H9 (cell line): Measurements from ENCODE around the gene STAMBPL1. TPM values are rescaled to one million over a fixed set of nuclear protein-coding genes. Genes with fewer than 3 reads are reported as not detected.

Experiments
- DNase-seq: peaks from one replicate; pipeline ENCODE4 v3.0.0-alpha.2; 2017
- H2AFZ ChIP-seq: one replicate; pipeline ENCODE4 v1.6.1; 2013; ENCODE audit warnings: mild to moderate bottlenecking, low read length, control low read depth, moderate library complexity
- H2AK5ac ChIP-seq: 2 replicates; pipeline ENCODE4 v1.6.1; 2013; ENCODE audit warnings: low read length, control low read depth, mixed read lengths; ENCODE audit not compliant: insufficient read length
- H2BK120ac ChIP-seq: one replicate; pipeline ENCODE4 v1.6.1; 2013; ENCODE audit warnings: low read depth, mild to moderate bottlenecking, low read length, control low read depth, inconsistent platforms; ENCODE audit not compliant: poor library complexity, severe bottlenecking
- H2BK12ac ChIP-seq: 2 replicates; pipeline ENCODE4 v1.6.1; 2013; ENCODE audit warnings: low read length, control low read depth, mixed read lengths, low read depth; ENCODE audit not compliant: insufficient read length
- H2BK15ac ChIP-seq: 2 replicates; pipeline ENCODE4 v1.6.1; 2013; ENCODE audit warnings: low read depth, low read length, control low read depth
- H2BK20ac ChIP-seq: one replicate; pipeline ENCODE4 v1.6.1; 2013; ENCODE audit warnings: low read depth, mild to moderate bottlenecking, low read length, control low read depth, inconsistent platforms; ENCODE audit not compliant: poor library complexity, severe bottlenecking
- H2BK5ac ChIP-seq: 2 replicates; pipeline ENCODE4 v1.6.1; 2013; ENCODE audit warnings: low read length, control low read depth, mixed read lengths; ENCODE audit not compliant: insufficient read length
- H3K14ac ChIP-seq: 2 replicates; pipeline ENCODE4 v1.6.1; 2013; ENCODE audit warnings: low read length, control low read depth; ENCODE audit not compliant: insufficient read depth
- H3K18ac ChIP-seq: 2 replicates; pipeline ENCODE4 v1.6.1; 2013; ENCODE audit warnings: low read depth, mild to moderate bottlenecking, mixed read lengths, low read length, control low read depth; ENCODE audit not compliant: insufficient read length
- H3K23ac ChIP-seq: 2 replicates; pipeline ENCODE4 v1.6.1; 2013; ENCODE audit warnings: low read length, control low read depth, mixed read lengths, low read depth; ENCODE audit not compliant: insufficient read length
- H3K23me2 ChIP-seq: 2 replicates; pipeline ENCODE4 v1.6.1; 2013; ENCODE audit warnings: low read depth, mild to moderate bottlenecking, mixed read lengths, low read length, control low read depth; ENCODE audit not compliant: insufficient read length, poor library complexity, severe bottlenecking
- H3K27ac ChIP-seq: 2 replicates; pipeline ENCODE4 v1.5.1; 2013; ENCODE audit warnings: low read length, control low read depth, mixed read lengths, low read depth; ENCODE audit not compliant: insufficient read length
- H3K27me3 ChIP-seq: 2 replicates; pipeline ENCODE4 v1.6.1; 2013; ENCODE audit warnings: low read length, control low read depth, inconsistent platforms; ENCODE audit not compliant: insufficient read depth
- H3K4ac ChIP-seq: 2 replicates; pipeline ENCODE4 v1.6.1; 2013; ENCODE audit warnings: low read depth, mild to moderate bottlenecking, control low read depth, inconsistent platforms, low read length, moderate library complexity
- H3K4me1 ChIP-seq: 2 replicates; pipeline ENCODE4 v1.6.1; 2013; ENCODE audit warnings: low read length, control low read depth, inconsistent platforms; ENCODE audit not compliant: insufficient read depth
- H3K4me2 ChIP-seq: 2 replicates; pipeline ENCODE4 v1.6.1; 2013; ENCODE audit warnings: low read length, control low read depth, mixed read lengths; ENCODE audit not compliant: insufficient read length, insufficient read depth
- H3K56ac ChIP-seq: 2 replicates; pipeline ENCODE4 v1.6.1; 2013; ENCODE audit warnings: low read depth, mild to moderate bottlenecking, mixed read lengths, low read length, control low read depth; ENCODE audit not compliant: insufficient read length
- H3K79me1 ChIP-seq: 2 replicates; pipeline ENCODE4 v1.6.1; 2013; ENCODE audit warnings: low read depth, mild to moderate bottlenecking, moderate library complexity, low read length, control low read depth, inconsistent platforms; ENCODE audit not compliant: insufficient read depth, poor library complexity, severe bottlenecking
- H3K79me2 ChIP-seq: 2 replicates; pipeline ENCODE4 v1.6.1; 2013; ENCODE audit warnings: low read length, control low read depth, inconsistent platforms; ENCODE audit not compliant: insufficient read depth
- H3K9ac ChIP-seq: 2 replicates; pipeline ENCODE4 v1.6.1; 2013; ENCODE audit warnings: low read length, control low read depth, mixed read lengths; ENCODE audit not compliant: insufficient read length; ENCODE audit errors: extremely low read depth
- H3K9me3 ChIP-seq: one replicate; pipeline ENCODE4 v1.6.1; 2013; ENCODE audit warnings: low read depth, low read length, inconsistent platforms; ENCODE audit not compliant: control insufficient read depth
- H3T11ph ChIP-seq: one replicate; pipeline ENCODE4 v1.6.1; 2013; ENCODE audit warnings: mild to moderate bottlenecking, low read length, control low read depth, inconsistent platforms
- H4K20me1 ChIP-seq: one replicate; pipeline ENCODE4 v1.6.1; 2013; ENCODE audit not compliant: control insufficient read depth, insufficient read length, insufficient read depth
- H4K5ac ChIP-seq: 2 replicates; pipeline ENCODE4 v1.6.1; 2013; ENCODE audit warnings: low read depth, mild to moderate bottlenecking, mixed read lengths, low read length, control low read depth; ENCODE audit not compliant: insufficient read length
- H4K8ac ChIP-seq: replicated peaks from 2 replicates; pipeline ENCODE4 v1.6.1; 2013; ENCODE audit warnings: low read length, control low read depth, mixed read lengths, low read depth; ENCODE audit not compliant: insufficient read length
- H4K91ac ChIP-seq: 2 replicates; pipeline ENCODE4 v1.6.1; 2013; ENCODE audit warnings: low read depth, mild to moderate bottlenecking, moderate library complexity, mixed read lengths, low read length, control low read depth; ENCODE audit not compliant: insufficient read length
- H3K27ac Mint-ChIP-seq, 3 experiments: 2 replicates in 2 of 3; 3 replicates in 1 of 3; pipeline ENCODE4 v1.8.0; 2020 to 2021; ENCODE audit warnings: mixed read lengths in 3 of 3, mild to moderate bottlenecking in 1 of 3, moderate library complexity in 1 of 3
- H3K27me3 Mint-ChIP-seq: 2 replicates; pipeline ENCODE4 v1.8.0; 2021; ENCODE audit warnings: low read depth, mild to moderate bottlenecking, moderate library complexity, mixed read lengths
- H3K36me3 Mint-ChIP-seq, 3 experiments: 2 replicates in 2 of 3; 3 replicates in 1 of 3; pipeline ENCODE4 v1.8.0; 2020 to 2021; ENCODE audit warnings: low read depth in 3 of 3, mixed read lengths in 3 of 3; ENCODE audit not compliant: insufficient read depth in 1 of 3
- H3K4me1 Mint-ChIP-seq, 2 experiments: 2 replicates each; pipeline ENCODE4 v1.8.0; 2020; ENCODE audit warnings: mixed read lengths in 2 of 2
- H3K4me3 Mint-ChIP-seq, 2 experiments: 2 replicates in 1 of 2; 3 replicates in 1 of 2; pipeline ENCODE4 v1.8.0; 2020 to 2021; ENCODE audit warnings: mild to moderate bottlenecking in 2 of 2, mixed read lengths in 2 of 2, moderate library complexity in 1 of 2
- H3K9me3 Mint-ChIP-seq, 2 experiments: 2 replicates in 1 of 2; 3 replicates in 1 of 2; pipeline ENCODE4 v1.8.0; 2020; ENCODE audit warnings: mild to moderate bottlenecking in 2 of 2, mixed read lengths in 2 of 2, moderate library complexity in 1 of 2
- WGBS: extraction: QIAGEN DNeasy Blood & Tissue Kit; methylation state at CpG from one replicate; pipeline ENCODE4 v1.1.7; 2013; ENCODE audit warnings: missing lambda C conversion rate, low lambda C conversion rate, mixed read lengths; ENCODE audit not compliant: insufficient read length; ENCODE audit errors: extremely low coverage; 5-methylcytosine and 5-hydroxymethylcytosine counted together
- total RNA-seq: library from RNA; stranded (reverse); gene quantifications from 2 replicates; pipeline ENCODE4 v1.2.1, GENCODE V29; 2021
- TF ChIP-seq, protein P1 (sequence below): fragments of 200-600 bp; sonication (generic); conservative IDR thresholded peaks from 3 replicates; pipeline ENCODE4 v1.8.0; 2021; ENCODE audit warnings: antibody characterized with exemption, mild to moderate bottlenecking

STAMBPL1 gene
- total RNA-seq, 1 experiment from 2014 or later, result 3.2 TPM

DNA sequence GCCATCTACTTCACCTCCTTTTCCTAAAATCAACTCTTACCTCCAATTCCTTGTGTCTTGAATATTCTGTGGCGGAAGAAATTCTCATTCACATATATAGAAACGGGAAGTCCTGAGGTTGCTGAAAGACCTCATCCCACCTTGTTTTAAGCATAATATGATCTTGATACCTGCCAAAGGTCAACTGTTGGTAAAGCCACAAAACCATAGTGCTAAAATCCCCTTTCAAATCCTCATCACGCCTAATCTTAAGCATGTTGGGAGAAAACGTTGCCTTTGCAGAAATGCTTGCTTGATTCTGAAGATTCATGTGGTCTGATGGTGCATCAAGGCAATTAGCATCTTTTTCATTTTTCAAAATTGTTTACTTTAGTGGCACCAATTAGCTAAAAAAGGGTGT, 36.9 kb upstream of the STAMBPL1 start:
- H3K4ac ChIP-seq, result no peak overlapping the region
- H3K14ac ChIP-seq, result no peak overlapping the region
- TF ChIP-seq, protein P1, sequence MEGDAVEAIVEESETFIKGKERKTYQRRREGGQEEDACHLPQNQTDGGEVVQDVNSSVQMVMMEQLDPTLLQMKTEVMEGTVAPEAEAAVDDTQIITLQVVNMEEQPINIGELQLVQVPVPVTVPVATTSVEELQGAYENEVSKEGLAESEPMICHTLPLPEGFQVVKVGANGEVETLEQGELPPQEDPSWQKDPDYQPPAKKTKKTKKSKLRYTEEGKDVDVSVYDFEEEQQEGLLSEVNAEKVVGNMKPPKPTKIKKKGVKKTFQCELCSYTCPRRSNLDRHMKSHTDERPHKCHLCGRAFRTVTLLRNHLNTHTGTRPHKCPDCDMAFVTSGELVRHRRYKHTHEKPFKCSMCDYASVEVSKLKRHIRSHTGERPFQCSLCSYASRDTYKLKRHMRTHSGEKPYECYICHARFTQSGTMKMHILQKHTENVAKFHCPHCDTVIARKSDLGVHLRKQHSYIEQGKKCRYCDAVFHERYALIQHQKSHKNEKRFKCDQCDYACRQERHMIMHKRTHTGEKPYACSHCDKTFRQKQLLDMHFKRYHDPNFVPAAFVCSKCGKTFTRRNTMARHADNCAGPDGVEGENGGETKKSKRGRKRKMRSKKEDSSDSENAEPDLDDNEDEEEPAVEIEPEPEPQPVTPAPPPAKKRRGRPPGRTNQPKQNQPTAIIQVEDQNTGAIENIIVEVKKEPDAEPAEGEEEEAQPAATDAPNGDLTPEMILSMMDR, result no peak
- Mint-ChIP-seq H3K27me3 (no peaks in the 10 kb centered on the region; the same call in 1 of the 2 replicates), H3K36me3 (no peaks in the 10 kb centered on the region), H3K4me1 (peaks cover 5 to 8% of the 10 kb centered on the region in 2 experiments), H3K9me3 (no peaks in the 10 kb centered on the region), H3K4me3 (no peak overlapping the region), H3K27ac (no peak overlapping the region)
- no peaks in the 10 kb centered on the region for H3K79me2 ChIP-seq
- no peak overlapping the region for H3T11ph ChIP-seq
- no peak overlapping the region for H3K23ac ChIP-seq
- H3K18ac ChIP-seq, result no peak overlapping the region
- no peak overlapping the region for H4K91ac ChIP-seq
- no peak overlapping the region for H4K5ac ChIP-seq
- WGBS, result no CpG with 5 or more reads among the region's 4 CpGs
- H2AFZ ChIP-seq, result no peak overlapping the region
- H2BK20ac ChIP-seq, result no peak overlapping the region
- no peaks in the 10 kb centered on the region for H3K9me3 ChIP-seq
- H3K27me3 ChIP-seq, result no peaks in the 10 kb centered on the region
- H3K9ac ChIP-seq, result no peak overlapping the region
- H3K56ac ChIP-seq, result no peak overlapping the region
- H3K4me2 ChIP-seq, result no peak overlapping the region
- H3K79me1 ChIP-seq, result no peaks in the 10 kb centered on the region
- no peak overlapping the region for H4K8ac ChIP-seq
- H2BK12ac ChIP-seq, result no peak overlapping the region
- H2BK120ac ChIP-seq, result no peak overlapping the region
- no peaks in the 10 kb centered on the region for H4K20me1 ChIP-seq
- no peak overlapping the region for H2BK15ac ChIP-seq
- no peaks in the 10 kb centered on the region for H3K4me1 ChIP-seq
- H3K27ac ChIP-seq, result no peak overlapping the region
- no peak for DNase-seq
- no peaks in the 10 kb centered on the region for H3K23me2 ChIP-seq
- no peak overlapping the region for H2BK5ac ChIP-seq
- no peak overlapping the region for H2AK5ac ChIP-seq
